ENCODE data around the gene ATP6V0B.

Gene ATP6V0B

GRCh38 chr1:43985984-43986595, 11.3 kb downstream of the ATP6V0B start:
- H3K9me3 ChIP-seq (ENCODE audit: severe bottlenecking): no peaks in the 10 kb centered on the region
- no peak overlapping the region for H3K27ac ChIP-seq
- H3K36me3 ChIP-seq: peaks cover 50% of the 10 kb centered on the region
- no peaks in the 10 kb centered on the region for H3K27me3 ChIP-seq (ENCODE audit: insufficient read depth, low read depth, severe bottlenecking)
- no peak overlapping the region for H3K4me3 ChIP-seq (ENCODE audit: low read depth, low read length)
- DNase-seq: no peak
- TF ChIP-seq CTCF (IDR thresholded peaks at IDR 0.05; ENCODE audit: low read depth, low read length): no peak

DNA sequence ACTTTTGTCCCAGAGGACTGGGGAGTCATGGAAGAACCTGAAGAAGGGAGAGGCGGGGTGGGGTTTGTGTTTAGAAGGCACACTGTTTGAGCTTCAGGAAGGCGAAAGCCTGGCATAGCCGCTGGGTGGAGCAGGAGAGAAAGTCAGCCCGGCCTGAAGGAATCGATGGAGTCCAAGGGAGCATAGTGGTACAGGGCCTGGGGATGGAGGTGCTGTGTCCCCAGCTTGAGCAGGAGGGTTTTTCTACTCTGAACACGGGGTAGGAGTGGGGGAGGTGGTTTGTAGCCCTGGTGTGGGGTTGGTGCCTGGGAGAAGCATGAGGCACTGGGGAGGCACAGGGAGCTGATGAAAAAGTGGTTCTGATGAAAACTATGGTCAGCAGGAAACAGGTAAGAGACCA, 12.0 kb downstream of the ATP6V0B start:
- Histone ChIP-seq H3K27ac (no peak overlapping the region), H3K4me3 (ENCODE audit: low read depth, low read length) (no peak overlapping the region), H3K36me3 (peaks cover 44% of the 10 kb centered on the region), H3K27me3 (ENCODE audit: insufficient read depth, low read depth, severe bottlenecking) (no peaks in the 10 kb centered on the region), H3K9me3 (ENCODE audit: severe bottlenecking) (no peaks in the 10 kb centered on the region)
- no peak for TF ChIP-seq CTCF (IDR thresholded peaks at IDR 0.05; ENCODE audit: low read depth, low read length)
- DNase-seq: no peak

DNA sequence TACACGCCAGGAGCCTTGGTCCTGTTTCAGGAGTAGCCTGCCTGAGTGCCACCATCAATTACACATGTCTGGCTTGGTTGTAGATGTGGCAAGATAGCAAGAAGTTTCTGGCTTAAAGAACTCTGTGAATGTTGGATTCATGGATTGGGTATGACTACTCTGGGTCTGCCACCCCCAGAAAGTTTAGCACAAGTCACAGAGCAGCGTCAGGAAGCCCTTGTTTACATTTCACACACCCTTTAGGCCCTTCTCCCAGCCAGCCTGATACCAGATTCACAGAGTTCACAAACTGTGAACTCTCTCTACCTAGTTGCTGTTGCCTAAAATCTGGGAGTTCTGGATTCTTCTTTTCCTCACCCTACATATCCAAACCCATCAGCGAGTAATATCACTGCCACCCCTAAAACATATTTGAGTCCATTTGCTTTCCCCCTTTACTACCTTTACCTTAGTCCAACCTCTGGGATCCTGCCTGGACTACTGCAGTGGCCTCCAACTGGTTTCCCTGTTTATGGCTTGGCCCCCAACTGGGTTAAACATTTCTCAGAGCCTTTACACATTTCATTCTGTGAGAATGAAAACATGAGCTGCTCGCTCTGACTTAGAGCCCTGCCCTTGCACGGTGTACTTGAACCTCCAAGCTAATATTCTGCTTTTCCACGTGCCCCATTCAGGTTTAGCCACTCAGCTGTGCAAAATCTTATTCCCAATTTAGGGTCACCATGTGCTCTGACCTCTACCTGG, 12.6 kb downstream of the ATP6V0B start:
- H3K27ac ChIP-seq: no peak overlapping the region
- DNase-seq: no peak
- no peaks in the 10 kb centered on the region for H3K9me3 ChIP-seq (ENCODE audit: severe bottlenecking)
- no peak overlapping the region for H3K4me3 ChIP-seq (ENCODE audit: low read depth, low read length)
- H3K36me3 ChIP-seq: peaks cover 38% of the 10 kb centered on the region
- no peaks in the 10 kb centered on the region for H3K27me3 ChIP-seq (ENCODE audit: insufficient read depth, low read depth, severe bottlenecking)
- no peak for TF ChIP-seq CTCF (IDR thresholded peaks at IDR 0.05; ENCODE audit: low read depth, low read length)

DNA sequence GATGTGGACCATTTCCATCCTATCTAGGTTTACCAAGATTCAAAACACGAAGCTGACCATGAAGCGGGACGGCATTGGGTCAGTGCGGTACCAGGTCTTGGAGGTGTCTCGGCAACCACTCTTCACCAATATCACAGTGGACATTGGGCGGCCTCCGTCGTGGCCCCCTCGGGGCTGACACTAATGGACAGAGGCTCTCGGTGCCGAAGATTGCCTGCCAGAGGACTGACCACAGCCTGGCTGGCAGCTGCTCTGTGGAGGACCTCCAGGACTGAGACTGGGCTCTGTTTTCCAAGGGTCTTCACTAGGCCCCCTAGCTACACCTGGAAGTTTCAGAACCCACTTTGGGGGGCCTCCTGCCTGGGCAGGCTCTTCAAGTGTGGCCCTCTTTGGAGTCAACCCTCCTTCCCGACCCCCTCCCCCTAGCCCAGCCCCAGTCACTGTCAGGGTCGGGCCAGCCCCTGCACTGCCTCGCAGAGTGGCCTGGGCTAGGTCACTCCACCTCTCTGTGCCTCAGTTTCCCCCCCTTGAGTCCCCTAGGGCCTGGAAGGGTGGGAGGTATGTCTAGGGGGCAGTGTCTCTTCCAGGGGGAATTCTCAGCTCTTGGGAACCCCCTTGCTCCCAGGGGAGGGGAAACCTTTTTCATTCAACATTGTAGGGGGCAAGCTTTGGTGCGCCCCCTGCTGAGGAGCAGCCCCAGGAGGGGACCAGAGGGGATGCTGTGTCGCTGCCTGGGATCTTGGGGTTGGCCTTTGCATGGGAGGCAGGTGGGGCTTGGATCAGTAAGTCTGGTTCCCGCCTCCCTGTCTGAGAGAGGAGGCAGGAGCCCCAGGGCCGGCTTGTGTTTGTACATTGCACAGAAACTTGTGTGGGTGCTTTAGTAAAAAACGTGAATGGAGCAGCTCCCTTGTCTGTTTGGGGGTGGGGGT, 15.8 kb downstream of the ATP6V0B start:
- Histone ChIP-seq H3K27me3 (ENCODE audit: insufficient read depth, low read depth, severe bottlenecking) (no peaks in the 10 kb centered on the region), H3K9me3 (ENCODE audit: severe bottlenecking) (no peaks in the 10 kb centered on the region), H3K36me3 (peaks cover 18% of the 10 kb centered on the region), H3K4me3 (ENCODE audit: low read depth, low read length) (peak overlapping the region; percentile 69), H3K27ac (peak overlapping the region; percentile 60)
- DNase-seq: no peak
- no peak for TF ChIP-seq CTCF (IDR thresholded peaks at IDR 0.05; ENCODE audit: low read depth, low read length)

GRCh38 chr1:43991200-43991475, 16.4 kb downstream of the ATP6V0B start:
- Histone ChIP-seq H3K27me3 (ENCODE audit: insufficient read depth, low read depth, severe bottlenecking) (no peaks in the 10 kb centered on the region), H3K36me3 (peaks cover 12% of the 10 kb centered on the region), H3K27ac (peak overlapping the region; percentile 60), H3K4me3 (ENCODE audit: low read depth, low read length) (peak overlapping the region; percentile 69), H3K9me3 (ENCODE audit: severe bottlenecking) (no peaks in the 10 kb centered on the region)
- no peak for TF ChIP-seq CTCF (IDR thresholded peaks at IDR 0.05; ENCODE audit: low read depth, low read length)
- DNase-seq: no peak

Measured in WERI-Rb-1 (cell line).